Small intestine (tissue), 7 donors: ENCODE data around the gene APOL6. TPM values are rescaled to one million over a fixed set of nuclear protein-coding genes. Genes with fewer than 3 reads are reported as not detected.
A peak's percentile ranks its signal among the peaks of the same experiment; 100 is the strongest.

Source experiments
- DNase-seq, 2 donors: peaks; one replicate each; pipeline versions ENCODE4 v3.0.0 to v3.0.0-alpha.2; 2013
- FAIRE-seq: peaks from 2 replicates; lab custom pipeline; 2012; peaks lifted over from hg19 to GRCh38; lab: Jason Lieb, UNC
- H3K27ac ChIP-seq, 3 donors: one replicate each; pipeline ENCODE4 v1.5.1; 2013; ENCODE audit warnings: low read length in 2 of 3, mild to moderate bottlenecking in 2 of 3, control low read depth in 1 of 3, inconsistent platforms in 1 of 3, low read depth in 1 of 3, moderate library complexity in 1 of 3
- H3K27me3 ChIP-seq, 3 donors: one replicate each; pipeline ENCODE4 v1.6.1; 2013; ENCODE audit warnings: low read length in 3 of 3, inconsistent platforms in 1 of 3; ENCODE audit not compliant: control insufficient read depth in 3 of 3, insufficient read depth in 3 of 3
- H3K36me3 ChIP-seq, 3 donors: one replicate each; pipeline ENCODE4 v1.6.1; 2013; ENCODE audit warnings: low read length in 3 of 3, inconsistent platforms in 1 of 3, low read depth in 1 of 3, mild to moderate bottlenecking in 1 of 3, moderate library complexity in 1 of 3; ENCODE audit not compliant: control insufficient read depth in 3 of 3, insufficient read depth in 2 of 3
- H3K4me1 ChIP-seq, 3 donors: one replicate each; pipeline ENCODE4 v1.6.1; 2013; ENCODE audit warnings: low read length in 2 of 3, inconsistent platforms in 1 of 3, low read depth in 1 of 3, mild to moderate bottlenecking in 1 of 3, moderate library complexity in 1 of 3; ENCODE audit not compliant: control insufficient read depth in 3 of 3, insufficient read depth in 2 of 3
- H3K4me3 ChIP-seq, 3 donors: one replicate each; pipeline ENCODE4 v1.5.1; 2013; ENCODE audit warnings: low read length in 3 of 3, control low read depth in 1 of 3, inconsistent platforms in 1 of 3, low read depth in 1 of 3, mild to moderate bottlenecking in 1 of 3, moderate library complexity in 1 of 3
- H3K9me3 ChIP-seq, 2 donors: one replicate each; pipeline ENCODE4 v1.6.1; 2013; ENCODE audit warnings: low read depth in 1 of 2, low read length in 1 of 2; ENCODE audit not compliant: control insufficient read depth in 2 of 2, insufficient read depth in 1 of 2
- WGBS, 3 donors: extraction: QIAGEN DNeasy Blood & Tissue Kit; methylation state at CpG; one replicate each; pipeline ENCODE4 v1.1.7; 2013; 5-methylcytosine and 5-hydroxymethylcytosine counted together
- polyA plus RNA-seq, 4 donors: library from polyadenylated mRNA; stranded (reverse) in 3 of 4; unstranded in 1 of 4; fragments of 200-250 nt in 3 of 4; fragments of 120-200 nt in 1 of 4; gene quantifications; one replicate each; pipeline versions ENCODE4 v1.2.1 to v1.2.3, GENCODE V29; 2013
- donor health status: healthy with polysubstance abuse.
- donor health status: control.
- donor health status: control.
- donor health status: Bipolar disorder and iron deficiency.
- donor health status: healthy.

Gene APOL6
- polyA plus RNA-seq, 4 donors: 11.3 to 30.5 (median 19.3) TPM

DNA sequence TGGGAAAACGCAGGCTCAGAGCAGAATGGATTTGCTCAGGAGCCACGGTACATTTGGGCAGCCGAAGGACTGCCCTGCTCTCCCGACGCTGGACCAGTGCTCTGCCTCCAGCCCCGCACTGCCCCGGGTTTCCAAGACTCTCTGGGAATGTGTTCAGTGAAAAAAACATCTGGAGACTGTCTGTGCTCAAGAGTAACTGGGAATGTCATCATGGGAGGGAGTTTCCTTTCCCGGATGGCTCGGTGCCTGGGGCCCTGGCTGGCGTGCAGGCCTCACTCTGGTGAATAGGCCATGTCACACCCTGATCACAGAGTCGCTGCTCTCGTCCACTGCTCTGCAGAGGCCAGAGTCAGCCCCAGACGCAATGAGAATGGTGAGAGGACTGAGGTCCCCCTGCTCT, 9.8 kb upstream of the APOL6 start:
- H3K9me3 ChIP-seq: peaks cover 0 to 3% of the 10 kb centered on the region in 2 donors
- peaks cover 0 to 12% (median 8%) of the 10 kb centered on the region in 3 donors for H3K4me1 ChIP-seq
- DNase-seq: peak in 1 of 2 donors; percentile 40
- peak overlapping the region in 2 of 3 donors; percentile 70 to 78 for H3K27ac ChIP-seq
- no peak for FAIRE-seq
- 53 to 89% (median 88%) methylated on average over 13 of the region's 13 CpGs for WGBS, 3 donors
- H3K27me3 ChIP-seq: no peaks in the 10 kb centered on the region
- H3K4me3 ChIP-seq: no peak overlapping the region
- no peaks in the 10 kb centered on the region for H3K36me3 ChIP-seq

DNA sequence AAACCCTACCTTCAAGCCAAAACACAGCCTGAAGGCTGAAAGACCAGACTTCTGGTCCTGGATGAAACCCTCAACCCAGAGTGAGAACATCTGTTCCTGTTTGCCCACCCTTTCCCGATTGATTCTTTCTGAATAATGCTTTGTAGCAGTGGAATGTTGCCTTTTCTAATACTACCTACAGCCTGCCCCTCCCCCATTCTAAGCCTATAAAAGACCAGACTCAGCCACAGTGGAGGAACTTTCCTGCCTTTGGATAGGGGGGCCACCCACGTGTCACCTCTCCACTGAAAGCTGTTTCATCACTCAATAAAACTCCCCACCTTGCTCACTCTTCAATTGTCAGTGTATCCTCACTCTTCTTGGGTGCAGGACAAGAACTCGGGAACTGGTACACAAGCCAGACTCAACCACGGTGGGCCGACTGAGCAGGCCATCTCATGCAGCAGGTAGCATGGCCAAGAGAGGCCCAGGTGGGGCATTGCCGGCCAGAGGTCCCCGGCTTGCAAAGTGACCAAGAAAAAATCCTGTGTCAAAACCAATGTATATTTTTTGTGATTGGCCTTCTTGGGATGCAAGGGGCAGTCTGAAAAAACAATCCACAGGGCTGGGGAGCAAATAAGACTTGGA, 6.6 kb upstream of the APOL6 start:
- H3K4me1 ChIP-seq: peaks cover 2 to 12% (median 8%) of the 10 kb centered on the region in 3 donors
- FAIRE-seq (no peak), DNase-seq (no peak)
- no peaks in the 10 kb centered on the region for H3K9me3 ChIP-seq
- H3K27me3 ChIP-seq: no peaks in the 10 kb centered on the region
- H3K4me3 ChIP-seq: no peak overlapping the region
- no peaks in the 10 kb centered on the region for H3K36me3 ChIP-seq
- peak overlapping the region in 1 of 3 donors; percentile 39 for H3K27ac ChIP-seq
- 79 to 87% (median 84%) methylated on average over 7 of the region's 7 CpGs for WGBS, 3 donors

DNA sequence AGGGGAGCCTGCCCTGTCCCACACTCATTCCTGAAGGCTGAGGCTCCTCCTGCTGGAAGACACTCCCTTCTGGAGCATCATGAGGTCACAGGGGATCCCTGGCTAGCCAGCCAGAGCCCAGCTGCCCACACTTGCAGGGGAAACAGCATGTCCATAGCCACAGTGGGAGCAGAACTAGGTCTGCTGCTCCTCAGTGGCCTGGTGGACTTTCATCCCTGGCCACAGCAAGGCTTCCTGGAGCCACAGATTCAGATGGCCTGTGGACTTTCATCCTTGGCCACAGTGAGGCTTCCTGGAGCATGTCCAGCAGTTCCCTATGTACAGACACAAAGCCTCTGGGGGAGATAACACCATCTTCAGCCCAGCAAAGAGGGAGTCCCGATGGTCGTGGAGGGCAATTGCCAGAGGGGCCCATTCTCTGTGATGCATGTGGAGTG, 5.9 kb upstream of the APOL6 start:
- no peaks in the 10 kb centered on the region for H3K27me3 ChIP-seq
- DNase-seq (peak; percentile 46 to 91), FAIRE-seq (no peak)
- no peaks in the 10 kb centered on the region for H3K36me3 ChIP-seq
- peak overlapping the region in 1 of 3 donors; percentile 39 for H3K27ac ChIP-seq
- H3K4me3 ChIP-seq: no peak overlapping the region
- peaks cover 8 to 12% (median 8%) of the 10 kb centered on the region in 3 donors for H3K4me1 ChIP-seq
- no peaks in the 10 kb centered on the region for H3K9me3 ChIP-seq
- 18 to 54% (median 43%) methylated on average over 2 of the region's 2 CpGs for WGBS, 3 donors

DNA sequence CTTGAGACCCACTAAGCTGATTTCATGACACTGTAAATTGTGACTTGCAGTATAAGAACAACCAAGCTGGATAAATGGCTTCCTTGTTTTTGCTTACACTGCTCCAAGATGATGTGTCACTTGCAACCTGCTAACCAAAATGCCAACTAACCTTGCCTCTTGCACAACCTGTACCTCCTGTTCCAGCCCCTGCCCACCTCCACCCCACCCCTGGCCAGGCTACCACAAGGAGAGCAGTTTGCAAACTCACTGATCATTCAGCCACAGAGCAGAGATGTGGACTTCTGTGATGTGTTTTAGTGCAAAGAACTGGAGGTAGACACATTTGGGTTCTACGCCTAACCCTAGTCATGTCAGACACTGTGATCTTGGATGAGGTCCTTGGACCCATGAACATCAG, 4.3 kb upstream of the APOL6 start:
- Histone ChIP-seq H3K27me3 (no peaks in the 10 kb centered on the region), H3K27ac (no peak overlapping the region), H3K4me1 (peaks cover 8 to 15% (median 8%) of the 10 kb centered on the region in 3 donors), H3K9me3 (no peaks in the 10 kb centered on the region), H3K4me3 (no peak overlapping the region), H3K36me3 (no peaks in the 10 kb centered on the region)
- 92 to 100% (median 96%) methylated on average over 1 of the region's 1 CpG for WGBS, 3 donors
- FAIRE-seq (no peak), DNase-seq (no peak)

DNA sequence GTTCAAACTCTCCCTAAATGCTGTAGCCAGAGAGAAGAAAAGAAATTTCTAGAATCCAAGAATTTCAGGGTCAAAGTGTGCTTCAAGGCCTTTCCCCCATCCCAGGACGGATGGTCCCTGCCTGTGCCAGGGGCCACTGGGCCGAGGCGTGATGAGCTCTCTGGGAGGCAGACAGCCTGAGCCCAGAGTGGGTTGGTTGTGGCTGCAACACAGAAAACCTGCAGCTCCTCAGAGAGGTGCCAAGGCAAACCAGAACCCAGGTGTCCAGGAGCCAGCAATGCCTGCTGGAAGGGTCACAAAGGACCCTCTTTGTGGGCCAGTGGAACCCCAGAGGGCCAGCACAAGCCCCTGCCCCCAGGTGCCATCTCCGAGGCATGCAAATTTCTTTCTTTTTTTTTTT, 2.6 kb upstream of the APOL6 start:
- FAIRE-seq (no peak), DNase-seq (no peak)
- Histone ChIP-seq H3K27me3 (no peaks in the 10 kb centered on the region), H3K27ac (no peak overlapping the region), H3K36me3 (peaks cover 0 to 2% (median 0%) of the 10 kb centered on the region in 3 donors), H3K4me1 (peaks cover 8 to 24% (median 8%) of the 10 kb centered on the region in 3 donors), H3K9me3 (no peaks in the 10 kb centered on the region), H3K4me3 (no peak overlapping the region)
- 93 to 100% (median 97%) methylated on average over 4 of the region's 4 CpGs for WGBS, 3 donors

DNA sequence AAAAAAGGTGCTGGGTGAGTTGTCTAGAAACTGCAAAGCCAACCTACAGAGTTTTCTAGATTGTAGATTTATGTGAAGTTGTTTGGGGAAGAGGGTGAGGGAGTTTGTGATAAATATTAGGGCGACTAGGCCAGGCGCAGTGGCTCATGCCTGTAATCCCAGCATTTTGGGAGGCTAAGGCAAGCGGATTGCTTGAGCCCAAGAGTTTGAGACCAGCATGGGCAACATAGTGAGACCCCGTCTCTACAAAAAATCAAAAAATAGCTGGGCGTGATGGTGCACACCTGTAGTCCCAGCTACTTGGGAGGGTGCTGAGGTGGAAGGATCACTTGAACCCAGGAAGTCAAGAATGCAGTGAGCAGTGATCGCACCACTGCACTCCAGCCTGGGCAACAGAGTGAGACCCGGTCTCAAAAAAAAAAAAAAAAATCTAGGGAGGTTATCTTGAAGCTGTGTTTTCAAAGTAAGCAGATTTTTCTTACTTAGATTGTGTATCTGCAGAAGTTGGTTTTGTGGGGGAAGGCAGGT, 844 bp downstream of the APOL6 start:
- Histone ChIP-seq H3K27me3 (no peaks in the 10 kb centered on the region), H3K9me3 (peaks cover 0 to 3% of the 10 kb centered on the region in 2 donors), H3K27ac (peak overlapping the region; percentile 95 to 100 (median 99)), H3K4me1 (peaks cover 0 to 19% (median 15%) of the 10 kb centered on the region in 3 donors), H3K4me3 (peak overlapping the region; percentile 65 to 86 (median 85)), H3K36me3 (peaks cover 0 to 6% (median 5%) of the 10 kb centered on the region in 3 donors)
- no peak for FAIRE-seq
- WGBS, 3 donors: 4 to 27% (median 5%) methylated on average over 7 of the region's 7 CpGs
- DNase-seq: peak in 1 of 2 donors; percentile 48

- Histone ChIP-seq H3K4me1 (peaks cover 1 to 19% (median 15%) of the 10 kb centered on the region in 3 donors), H3K36me3 (peaks cover 0 to 6% (median 5%) of the 10 kb centered on the region in 3 donors), H3K27me3 (no peaks in the 10 kb centered on the region), H3K27ac (peak overlapping the region; percentile 26 to 99 (median 95)), H3K4me3 (peak overlapping the region; percentile 52 to 86 (median 65)), H3K9me3 (peaks cover 0 to 3% of the 10 kb centered on the region in 2 donors)
- FAIRE-seq (no peak), DNase-seq (peak in 1 of 2 donors; percentile 40)
- WGBS, 3 donors: 13 to 52% (median 32%) methylated on average over 7 of the region's 7 CpGs
Measured at GRCh38 chr22:35649636-35650250, 1.5 kb downstream of the APOL6 start.

DNA sequence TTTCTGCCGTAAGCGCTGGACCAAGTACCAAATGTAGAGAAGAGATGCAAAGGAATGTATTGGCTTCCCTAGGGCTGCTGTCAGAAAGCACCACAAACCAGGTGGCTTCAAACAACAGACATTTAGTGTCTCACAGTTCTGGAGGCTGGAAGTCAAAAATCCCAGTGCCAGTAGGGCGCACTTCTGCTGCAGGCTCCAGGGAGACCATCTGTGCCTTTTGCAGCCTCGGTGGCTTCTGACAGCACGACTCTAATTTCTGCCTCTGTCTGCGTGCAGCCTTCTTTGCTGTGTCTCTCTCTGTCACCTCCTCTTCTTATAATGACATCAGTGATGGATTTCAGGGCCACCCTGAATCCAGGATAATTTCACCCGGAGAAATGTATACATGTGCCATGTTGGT, 2.8 kb downstream of the APOL6 start:
- peaks cover 0 to 3% of the 10 kb centered on the region in 2 donors for H3K9me3 ChIP-seq
- peaks cover 0 to 6% (median 5%) of the 10 kb centered on the region in 3 donors for H3K36me3 ChIP-seq
- DNase-seq: no peak
- H3K27me3 ChIP-seq: no peaks in the 10 kb centered on the region
- 91 to 100% (median 97%) methylated on average over 7 of the region's 7 CpGs for WGBS, 3 donors
- no peak overlapping the region for H3K27ac ChIP-seq
- no peak for FAIRE-seq
- no peak overlapping the region for H3K4me3 ChIP-seq
- peaks cover 1 to 22% (median 15%) of the 10 kb centered on the region in 3 donors for H3K4me1 ChIP-seq
